Measurements from ENCODE around the gene CCDC6. TPM values are rescaled to one million over a fixed set of nuclear protein-coding genes. Genes with fewer than 3 reads are reported as not detected.
"Not testable (repeated sequence)": the region's sequence is repeated elsewhere in the genome, so short reads cannot be mapped to it uniquely, and the experiment has no call there.

Gene CCDC6
- total RNA-seq, 6 donors from 2014 or later = 42.5 to 118 (median 51.5) TPM

GRCh38 chr10:59801171-59801570 lies 105.2 kb downstream of the CCDC6 start:
- Histone ChIP-seq H3K4me3 (no peak overlapping the region), H3K9me3 (no peaks in the 10 kb centered on the region), H3K27ac (no peak overlapping the region), H3K27me3 (no peaks in the 10 kb centered on the region), H3K36me3 (peaks cover 11 to 66% (median 30%) of the 10 kb centered on the region in 4 donors), H3K4me1 (peaks cover 0 to 6% (median 2%) of the 10 kb centered on the region in 4 donors)
- DNase-seq (no peak), ATAC-seq (ENCODE audit: low FRiP score in 2 of 2) (no peak)
- WGBS, 2 donors = 52 to 59% methylated on average over 2 of the region's 2 CpGs
- TF ChIP-seq POLR2AphosphoS5 (IDR thresholded peaks at IDR 0.05) (no peak), CTCF (IDR thresholded peaks at IDR 0.05) (no peak), EP300 (IDR thresholded peaks at IDR 0.05) (no peak), POLR2A (IDR thresholded peaks at IDR 0.05) (no peak)

- H3K36me3 ChIP-seq = peaks cover 6 to 59% (median 17%) of the 10 kb centered on the region in 4 donors
- no peak for ATAC-seq (ENCODE audit: low FRiP score in 2 of 2)
- 88 to 100% methylated on average over 1 of the region's 1 CpG for WGBS, 2 donors
These were observed 106.9 kb downstream of the CCDC6 start for GRCh38 chr10:59799421-59799820.

GRCh38 chr10:59793919-59794318 lies 112.4 kb downstream of the CCDC6 start:
- Histone ChIP-seq H3K36me3 (peaks cover 12 to 69% (median 37%) of the 10 kb centered on the region in 4 donors), H3K4me1 (no peaks in the 10 kb centered on the region), H3K4me3 (no peak overlapping the region), H3K9me3 (no peaks in the 10 kb centered on the region), H3K27me3 (no peaks in the 10 kb centered on the region), H3K27ac (no peak overlapping the region)
- DNase-seq = no peak
- ATAC-seq (ENCODE audit: low FRiP score in 2 of 2) = no peak
- TF ChIP-seq CTCF (IDR thresholded peaks at IDR 0.05) (no peak), EP300 (IDR thresholded peaks at IDR 0.05) (no peak), POLR2AphosphoS5 (IDR thresholded peaks at IDR 0.05) (no peak), POLR2A (IDR thresholded peaks at IDR 0.05) (no peak)
- WGBS, 2 donors = 63 to 66% methylated on average over 2 of the region's 2 CpGs

More at GRCh38 chr10:59799421-59799820, 106.9 kb downstream of the CCDC6 start:
- Histone ChIP-seq H3K4me3 (no peak overlapping the region), H3K27me3 (no peaks in the 10 kb centered on the region), H3K9me3 (no peaks in the 10 kb centered on the region), H3K4me1 (peaks cover 0 to 6% (median 2%) of the 10 kb centered on the region in 4 donors), H3K27ac (no peak overlapping the region)
- TF ChIP-seq POLR2AphosphoS5 (IDR thresholded peaks at IDR 0.05) (no peak), EP300 (IDR thresholded peaks at IDR 0.05) (no peak), POLR2A (IDR thresholded peaks at IDR 0.05) (no peak), CTCF (IDR thresholded peaks at IDR 0.05) (no peak)
- DNase-seq = no peak

- DNase-seq (peak in 1 of 2 donors; percentile 36), ATAC-seq (ENCODE audit: low FRiP score in 2 of 2) (no peak)
- 91 to 93% methylated on average over 13 of the region's 13 CpGs for WGBS, 2 donors
- H3K4me3 ChIP-seq = no peak overlapping the region
- peaks cover 12 to 65% (median 37%) of the 10 kb centered on the region in 4 donors for H3K36me3 ChIP-seq
- H3K27ac ChIP-seq = no peak overlapping the region
- no peaks in the 10 kb centered on the region for H3K4me1 ChIP-seq
- no peaks in the 10 kb centered on the region for H3K27me3 ChIP-seq
- TF ChIP-seq CTCF (IDR thresholded peaks at IDR 0.05) (no peak), POLR2AphosphoS5 (IDR thresholded peaks at IDR 0.05) (no peak), POLR2A (IDR thresholded peaks at IDR 0.05) (no peak), EP300 (IDR thresholded peaks at IDR 0.05) (no peak)
- no peaks in the 10 kb centered on the region for H3K9me3 ChIP-seq
These were observed 113.5 kb downstream of the CCDC6 start for GRCh38 chr10:59792812-59793211.

GRCh38 chr10:59791601-59792000 lies 114.8 kb downstream of the CCDC6 start:
- no peak for TF ChIP-seq CTCF (IDR thresholded peaks at IDR 0.05)
- TF ChIP-seq POLR2AphosphoS5 (IDR thresholded peaks at IDR 0.05) = no peak
- no peak for TF ChIP-seq EP300 (IDR thresholded peaks at IDR 0.05)
- no peak for TF ChIP-seq POLR2A (IDR thresholded peaks at IDR 0.05)
- 81 to 91% methylated on average over 2 of the region's 2 CpGs for WGBS, 2 donors
- Histone ChIP-seq H3K27me3 (no peaks in the 10 kb centered on the region), H3K4me3 (no peak overlapping the region), H3K36me3 (peaks cover 12 to 57% (median 36%) of the 10 kb centered on the region in 4 donors), H3K27ac (no peak overlapping the region), H3K9me3 (no peaks in the 10 kb centered on the region), H3K4me1 (no peaks in the 10 kb centered on the region)
- ATAC-seq (ENCODE audit: low FRiP score in 2 of 2) = no peak
- no peak for DNase-seq

- peaks cover 12 to 46% (median 35%) of the 10 kb centered on the region in 4 donors for H3K36me3 ChIP-seq
- not testable (repeated sequence) for H3K4me3 ChIP-seq; DNase-seq; H3K4me1 ChIP-seq; ATAC-seq (ENCODE audit: low FRiP score in 2 of 2); H3K27me3 ChIP-seq; H3K27ac ChIP-seq; H3K9me3 ChIP-seq
- WGBS, 2 donors = 39 to 84% methylated on average over 2 of the region's 2 CpGs
These were observed 116.3 kb downstream of the CCDC6 start for GRCh38 chr10:59790080-59790479.

GRCh38 chr10:59788914-59789313 lies 117.4 kb downstream of the CCDC6 start:
- ATAC-seq (ENCODE audit: low FRiP score in 2 of 2); H3K4me3 ChIP-seq; H3K4me1 ChIP-seq; H3K27me3 ChIP-seq; DNase-seq; H3K27ac ChIP-seq; H3K9me3 ChIP-seq: not testable (repeated sequence)
- 68 to 93% methylated on average over 5 of the region's 5 CpGs for WGBS, 2 donors
- peaks cover 9 to 37% (median 30%) of the 10 kb centered on the region in 4 donors for H3K36me3 ChIP-seq
